H1 (cell line): ENCODE data around the gene PRDM10. TPM values are rescaled to one million over a fixed set of nuclear protein-coding genes. Genes with fewer than 3 reads are reported as not detected.

Experiments used
- CTCF ChIA-PET: fragments of 300-600 bp; sonication (Branson Sonifier 250); formaldehyde crosslinking; loops from one replicate; lab custom pipeline; 2021; ENCODE audit not compliant: partially characterized antibody; lab: Charles Lee
- POLR2A ChIA-PET: fragments of 300-600 bp; sonication (Branson Sonifier 250); formaldehyde crosslinking; loops from one replicate; lab custom pipeline; 2021; ENCODE audit warnings: inconsistent platforms; ENCODE audit not compliant: partially characterized antibody; lab: Charles Lee
- DNase-seq, 2 experiments: peaks; one replicate each; pipeline versions ENCODE4 v3.0.0 to v3.0.0-alpha.2; 2010 to 2022; ENCODE audit warnings: low spot score in 2 of 2, low read depth in 1 of 2, mixed read lengths in 1 of 2
- FAIRE-seq: peaks from 2 replicates; lab custom pipeline; 2011; peaks lifted over from hg19 to GRCh38; lab: Jason Lieb, UNC
- H2AFZ ChIP-seq: 2 replicates; pipeline ENCODE4 v1.8.1; 2012; ENCODE audit warnings: low read length, inconsistent platforms
- H2AK5ac ChIP-seq: 2 replicates; pipeline ENCODE4 v1.6.1; 2013; ENCODE audit warnings: low read depth, low read length
- H2BK120ac ChIP-seq: replicated peaks from 2 replicates; pipeline ENCODE3; 2013; ENCODE audit warnings: low read depth, low read length, inconsistent platforms
- H2BK12ac ChIP-seq: 2 replicates; pipeline ENCODE4 v1.6.1; 2013; ENCODE audit warnings: low read depth, low read length
- H2BK15ac ChIP-seq: 2 replicates; pipeline ENCODE4 v1.6.1; 2013; ENCODE audit warnings: low read length
- H2BK20ac ChIP-seq: 2 replicates; pipeline ENCODE4 v1.6.1; 2013; ENCODE audit warnings: low read length
- H2BK5ac ChIP-seq: 2 replicates; pipeline ENCODE4 v1.6.1; 2013; ENCODE audit warnings: low read depth, low read length
- H3K14ac ChIP-seq: 2 replicates; pipeline ENCODE4 v1.6.1; 2013; ENCODE audit warnings: inconsistent platforms; ENCODE audit not compliant: insufficient read length
- H3K18ac ChIP-seq: 2 replicates; pipeline ENCODE4 v1.6.1; 2013; ENCODE audit warnings: low read length; ENCODE audit errors: extremely low read depth
- H3K23ac ChIP-seq: 2 replicates; pipeline ENCODE4 v1.6.1; 2013; ENCODE audit warnings: inconsistent platforms; ENCODE audit not compliant: insufficient read length
- H3K23me2 ChIP-seq: 2 replicates; pipeline ENCODE4 v1.6.1; 2013; ENCODE audit warnings: low read depth, low read length
- H3K27ac ChIP-seq: 2 replicates; pipeline ENCODE4 v1.6.1; 2011; ENCODE audit warnings: low read depth, low read length, inconsistent platforms
- H3K27me3 ChIP-seq, 4 experiments: replicated peaks in 1 of 4; 1 replicate in 1 of 4; 2 replicates in 3 of 4; pipeline versions ENCODE4 v1.6.1 to v1.8.1; 2011 to 2013; ENCODE audit warnings: low read length in 3 of 4, mild to moderate bottlenecking in 3 of 4, inconsistent platforms in 2 of 4, mixed read lengths in 2 of 4, moderate library complexity in 1 of 4; ENCODE audit not compliant: control insufficient read depth in 3 of 4, insufficient read depth in 3 of 4; ENCODE audit errors: extremely low read depth in 1 of 4
- H3K36me3 ChIP-seq, 4 experiments: 2 replicates each; pipeline versions ENCODE4 v1.6.1 to v1.8.1; 2011 to 2013; ENCODE audit warnings: mild to moderate bottlenecking in 4 of 4, low read length in 3 of 4, moderate library complexity in 2 of 4, control low read depth in 1 of 4, inconsistent platforms in 1 of 4; ENCODE audit not compliant: insufficient read depth in 4 of 4, control insufficient read depth in 2 of 4
- H3K4ac ChIP-seq: replicated peaks from 2 replicates; pipeline ENCODE3; 2013; ENCODE audit warnings: low read length, low read depth, mixed read lengths, inconsistent platforms; ENCODE audit not compliant: insufficient read length
- H3K4me1 ChIP-seq, 4 experiments: replicated peaks in 1 of 4; 1 replicate in 1 of 4; 2 replicates in 3 of 4; pipeline versions ENCODE4 v1.6.1 to v1.8.1; 2011 to 2013; ENCODE audit warnings: low read length in 3 of 4, inconsistent platforms in 2 of 4, mixed read lengths in 1 of 4; ENCODE audit not compliant: insufficient read depth in 4 of 4, control insufficient read depth in 3 of 4
- H3K4me2 ChIP-seq, 2 experiments: 2 replicates each; pipeline versions ENCODE4 v1.6.1 to v1.8.1; 2011 to 2013; ENCODE audit warnings: low read depth in 2 of 2, low read length in 2 of 2, control low read depth in 1 of 2, inconsistent platforms in 1 of 2, mild to moderate bottlenecking in 1 of 2; ENCODE audit not compliant: insufficient read depth in 1 of 2
- H3K4me3 ChIP-seq, 4 experiments: fragments of 200-600, 300-600 bp in 1 of 4; sonication (generic), shearing (Covaris generic), sonication (Bioruptor Twin) in 1 of 4; 2 replicates each; pipeline versions ENCODE4 v1.5.1 to v1.8.1; 2011 to 2016; ENCODE audit warnings: low read length in 4 of 4, low read depth in 3 of 4, control low read depth in 2 of 4, inconsistent platforms in 2 of 4, mild to moderate bottlenecking in 2 of 4, mixed read lengths in 1 of 4, moderate library complexity in 1 of 4; ENCODE audit not compliant: insufficient read depth in 2 of 4; ENCODE audit errors: extremely low read depth in 1 of 4
- H3K56ac ChIP-seq: replicated peaks from 2 replicates; pipeline ENCODE3; 2013; ENCODE audit warnings: low read depth, mild to moderate bottlenecking, mixed read lengths, low read length, inconsistent platforms; ENCODE audit not compliant: insufficient read length
- H3K79me1 ChIP-seq: 2 replicates; pipeline ENCODE4 v1.6.1; 2013; ENCODE audit warnings: low read depth, low read length, control low read depth
- H3K79me2 ChIP-seq, 2 experiments: 2 replicates each; pipeline versions ENCODE4 v1.6.1 to v1.8.1; 2012 to 2013; ENCODE audit warnings: low read length in 2 of 2, mild to moderate bottlenecking in 2 of 2, inconsistent platforms in 1 of 2; ENCODE audit not compliant: insufficient read depth in 2 of 2, control insufficient read depth in 1 of 2
- H3K9ac ChIP-seq, 4 experiments: replicated peaks in 1 of 4; 1 replicate in 1 of 4; 2 replicates in 3 of 4; pipeline versions ENCODE4 v1.6.1 to v1.8.1; 2011 to 2013; ENCODE audit warnings: low read depth in 3 of 4, low read length in 3 of 4, control low read depth in 2 of 4, mild to moderate bottlenecking in 2 of 4, moderate library complexity in 2 of 4, inconsistent platforms in 1 of 4; ENCODE audit errors: extremely low read depth in 1 of 4
- H3K9me3 ChIP-seq, 2 experiments: 2 replicates each; pipeline versions ENCODE4 v1.6.1 to v1.8.1; 2012 to 2013; ENCODE audit warnings: mild to moderate bottlenecking in 2 of 2, moderate library complexity in 2 of 2, control low read depth in 1 of 2, inconsistent platforms in 1 of 2, low read depth in 1 of 2, low read length in 1 of 2, mixed read lengths in 1 of 2; ENCODE audit not compliant: insufficient read depth in 2 of 2
- H4K20me1 ChIP-seq, 2 experiments: replicated peaks in 1 of 2; 2 replicates each; pipeline versions ENCODE3 to v1.8.1; 2011 to 2013; ENCODE audit warnings: inconsistent platforms in 2 of 2, low read length in 2 of 2, mild to moderate bottlenecking in 1 of 2; ENCODE audit not compliant: insufficient read depth in 2 of 2, control insufficient read depth in 1 of 2
- H4K5ac ChIP-seq: 2 replicates; pipeline ENCODE4 v1.6.1; 2013; ENCODE audit warnings: low read length, low read depth, mixed read lengths, inconsistent platforms; ENCODE audit not compliant: insufficient read length
- H4K8ac ChIP-seq: 2 replicates; pipeline ENCODE4 v1.8.0; 2013; ENCODE audit warnings: mild to moderate bottlenecking, moderate library complexity, low read length, inconsistent platforms; ENCODE audit not compliant: insufficient read depth; ENCODE audit errors: extremely low read depth
- H4K91ac ChIP-seq: replicated peaks from 2 replicates; pipeline ENCODE3; 2013; ENCODE audit warnings: low read length, mixed read lengths, inconsistent platforms; ENCODE audit not compliant: insufficient read length
- FOSL1 ChIP-seq: IDR thresholded peaks from 2 replicates; pipeline ENCODE4 v1.6.1; 2011; ENCODE audit warnings: mild to moderate bottlenecking, low read depth, low read length, moderate library complexity; ENCODE audit not compliant: insufficient read depth
- JUND ChIP-seq: IDR thresholded peaks from 2 replicates; pipeline ENCODE4 v1.6.1; 2011; ENCODE audit warnings: mild to moderate bottlenecking, improper control_type of control experiment, low read length
- MAFK ChIP-seq: IDR thresholded peaks from 2 replicates; pipeline ENCODE4 v1.6.1; 2012; ENCODE audit warnings: low read depth, mild to moderate bottlenecking, improper control_type of control experiment, low read length
- SAP30 ChIP-seq: fragments of 300-600 bp; sonication (generic); IDR thresholded peaks from 2 replicates; pipeline ENCODE4 v1.7.1; 2012; ENCODE audit warnings: low read length, moderate library complexity, mild to moderate bottlenecking, inconsistent platforms; ENCODE audit not compliant: insufficient read depth, insufficient replicate concordance
- SIN3A ChIP-seq, 2 experiments: IDR thresholded peaks in 1 of 2; conservative IDR thresholded peaks in 1 of 2; 2 replicates each; pipeline ENCODE4 v1.6.1; 2011 to 2012; ENCODE audit warnings: low read length in 2 of 2, improper control_type of control experiment in 1 of 2, low read depth in 1 of 2, mild to moderate bottlenecking in 1 of 2
- YY1 ChIP-seq: IDR thresholded peaks from 2 replicates; pipeline ENCODE4 v1.6.1; 2011; ENCODE audit warnings: low read depth, mild to moderate bottlenecking, low read length
- WGBS, 2 experiments: shearing (Covaris generic) in 1 of 2; methylation state at CpG; one replicate each; pipeline versions ENCODE4 v1.1.6 to v1.1.7; 2013 to 2015; ENCODE audit warnings: low lambda C conversion rate in 2 of 2, mixed read lengths in 2 of 2, inconsistent platforms in 1 of 2, low coverage in 1 of 2, missing lambda C conversion rate in 1 of 2; ENCODE audit not compliant: insufficient replicate concordance in 2 of 2, insufficient coverage in 1 of 2, insufficient read length in 1 of 2; ENCODE audit errors: extremely low coverage in 1 of 2, missing lambda C conversion rate in 1 of 2; 5-methylcytosine and 5-hydroxymethylcytosine counted together
- polyA plus RNA-seq, 7 experiments: library from polyadenylated mRNA; depleted of rRNA in 3 of 7; stranded (reverse) in 5 of 7; unstranded in 2 of 7; fragments of >200 nt in 5 of 7; fragments of 200-250 nt in 2 of 7; gene quantifications; 1 replicate in 5 of 7; 2 replicates in 1 of 7; 4 replicates in 1 of 7; pipeline versions ENCODE4 v1.2.1 to v1.2.3, GENCODE V29; 2011 to 2013; ENCODE audit warnings: missing spikeins in 2 of 7, mixed read lengths in 2 of 7
- total RNA-seq: library from RNA; stranded (reverse); fragmentation: NEBNext Ultra II Directional; extraction: Animal tissue kit (Norgen Biotek cat#: 25700); gene quantifications from 2 replicates; pipeline ENCODE4 v1.2.1, GENCODE V29; 2021

Gene PRDM10
- total and polyA plus RNA-seq, 2 of the 8 experiments (the other 6 are each of a cell fraction or from before 2014, with no cell fraction given), result 15.5 to 19.2 TPM

DNA sequence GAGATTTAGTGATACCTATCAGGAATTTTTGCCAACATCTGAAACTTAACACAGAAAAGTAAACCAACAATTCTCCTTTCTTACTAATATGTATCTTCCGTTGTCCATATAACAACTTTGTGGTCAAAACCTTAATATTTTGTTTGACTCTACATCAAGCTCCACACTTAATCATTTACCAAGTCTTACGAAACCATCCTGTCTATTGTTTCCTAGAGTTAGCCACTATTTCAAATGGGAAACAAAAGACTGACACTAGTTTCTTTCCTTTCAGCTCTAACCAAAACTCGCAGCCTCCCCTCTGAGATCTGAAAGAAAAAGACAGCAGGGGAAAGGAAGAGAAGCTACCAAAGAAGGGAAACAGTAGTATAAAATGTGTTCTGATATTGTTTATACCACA is 26.5 kb upstream of the PRDM10 start:
- TF ChIP-seq FOSL1 (no peak), SAP30 (no peak), JUND (no peak), YY1 (no peak), SIN3A (conservative IDR thresholded peaks at IDR 0.05 in 1 of 2, IDR thresholded peaks at IDR 0.05 in 1 of 2; ENCODE audit: low read depth in 1 of 2, low read length in 2 of 2) (no peak), MAFK (no peak)
- POLR2A ChIA-PET, result interaction anchor here (1.0 kb wide), 1 partner anchor 27 kb away, joined by 4 read pairs; no protein-coding TSS in a partner anchor
- no peak for DNase-seq

More for the DNA sequence above, 26.5 kb upstream of the PRDM10 start:
- no peaks in the 10 kb centered on the region for H3K27me3 ChIP-seq
- H4K20me1 ChIP-seq, result no peaks in the 10 kb centered on the region
- no peaks in the 10 kb centered on the region for H3K23me2 ChIP-seq
- no peak overlapping the region for H3K56ac ChIP-seq
- no peaks in the 10 kb centered on the region for H3K79me2 ChIP-seq
- H3K9ac ChIP-seq, result no peak overlapping the region
- no peak overlapping the region for H3K14ac ChIP-seq
- H4K5ac ChIP-seq, result no peak overlapping the region
- H3K18ac ChIP-seq, result no peak overlapping the region
- CTCF ChIA-PET, result interaction anchor here (0.7 to 1.4 kb wide), 2 partner anchors 15 to 103 kb away, joined by 3 read pairs; no protein-coding TSS in a partner anchor
- no peak overlapping the region for H2BK5ac ChIP-seq
- H2BK120ac ChIP-seq, result no peak overlapping the region
- H2BK20ac ChIP-seq, result no peak overlapping the region
- no peaks in the 10 kb centered on the region for H3K36me3 ChIP-seq
- 65% methylated on average over 3 of the region's 3 CpGs; no CpG with 5 or more reads in 1 of the 2 experiments for WGBS, 2 experiments
- H3K4me1 ChIP-seq, result no peaks in the 10 kb centered on the region; a peak in 1 of 7 replicates
- no peak overlapping the region for H2BK12ac ChIP-seq
- H2BK15ac ChIP-seq, result no peak overlapping the region
- H4K8ac ChIP-seq, result no peak overlapping the region
- H3K4ac ChIP-seq, result no peak overlapping the region
- no peak overlapping the region for H3K23ac ChIP-seq
- H3K79me1 ChIP-seq, result no peaks in the 10 kb centered on the region
- no peaks in the 10 kb centered on the region for H3K9me3 ChIP-seq
- FAIRE-seq, result no peak
- H3K27ac ChIP-seq, result no peak overlapping the region
- H2AFZ ChIP-seq, result no peak overlapping the region
- no peak overlapping the region for H3K4me3 ChIP-seq
- no peak overlapping the region for H2AK5ac ChIP-seq
- H3K4me2 ChIP-seq, result no peak overlapping the region
- H4K91ac ChIP-seq, result no peak overlapping the region
